Mucosa of descending colon (tissue), 3 donors: ENCODE data around the gene SLC15A1. TPM values are rescaled to one million over a fixed set of nuclear protein-coding genes. Genes with fewer than 3 reads are reported as not detected.
A peak's percentile ranks its signal among the peaks of the same experiment; 100 is the strongest.

Experiments used
- ATAC-seq: fragments of 200-7000 bp; cut with Tn5 transposase; one replicate; pipeline ENCODE4 v1.9.1; 2020; ENCODE audit warnings: mild to moderate bottlenecking, moderate library complexity
- DNase-seq, 3 donors: peaks; one replicate each; pipeline ENCODE4 v3.0.0-alpha.2; 2020
- H3K36me3 ChIP-seq: fragments of 200-600 bp; one replicate; pipeline ENCODE4 v1.8.0; 2021; ENCODE audit warnings: low read depth, mild to moderate bottlenecking
- H3K4me1 ChIP-seq: fragments of 200-600 bp; one replicate; pipeline ENCODE4 v1.8.0; 2021; ENCODE audit warnings: low read depth, mild to moderate bottlenecking
- H3K4me3 ChIP-seq: fragments of 200-600 bp; one replicate; pipeline ENCODE4 v1.8.0; 2021; ENCODE audit warnings: mild to moderate bottlenecking
- H3K9me3 ChIP-seq: fragments of 200-600 bp; one replicate; pipeline ENCODE4 v1.8.0; 2021; ENCODE audit warnings: mild to moderate bottlenecking
- CTCF ChIP-seq: fragments of 200-600 bp; IDR thresholded peaks from one replicate; pipeline ENCODE4 v1.8.0; 2022; ENCODE audit warnings: antibody characterized with exemption, mild to moderate bottlenecking
- intact Hi-C, 2 donors: fragments of 100-400 bp; cut with DNase I in 1 of 2; cut with micrococcal nuclease in 1 of 2; formaldehyde crosslinking; loops; one replicate each; pipeline versions ENCODE4 v1.11.0 to v1.11.1; 2022; cut with DNase I, micrococcal nuclease
- total RNA-seq, 3 donors: library from RNA; stranded (reverse); fragmentation: NEBNext Ultra II Directional in 2 of 3; extraction: Animal tissue kit (Norgen Biotek cat#: 25700) in 2 of 3; gene quantifications; one replicate each; pipeline versions ENCODE4 v1.2.1 to v1.2.4, GENCODE V29; 2021 to 2023
- donor health status: DM: no; HTN: no; CAD: no; lungs with moderate emphysema.
- donor health status: DM: no; HTN: no; CAD: no.
- donor health status: DM: no; HTN: yes; CAD: no.

Gene SLC15A1
- total RNA-seq, 3 donors from 2014 or later, result 27.2 to 45.1 (median 37.9) TPM

GRCh38 chr13:98769736-98770135, 17.3 kb upstream of the SLC15A1 start:
- H3K4me3 ChIP-seq, result no peak overlapping the region
- H3K4me1 ChIP-seq, result peaks cover 13% of the 10 kb centered on the region
- ATAC-seq (no peak), DNase-seq (no peak)
- intact Hi-C loops, result no loop called here
- no peaks in the 10 kb centered on the region for H3K36me3 ChIP-seq
- TF ChIP-seq CTCF, result no peak
- peaks cover 4% of the 10 kb centered on the region for H3K9me3 ChIP-seq

GRCh38 chr13:98768522-98768921, 16.1 kb upstream of the SLC15A1 start:
- no peak for ATAC-seq
- Histone ChIP-seq H3K36me3 (no peaks in the 10 kb centered on the region), H3K4me3 (no peak overlapping the region), H3K4me1 (peaks cover 13% of the 10 kb centered on the region), H3K9me3 (peaks cover 4% of the 10 kb centered on the region)
- no peak for TF ChIP-seq CTCF
- intact Hi-C loops, result no loop called here
- DNase-seq, result no peak

- Histone ChIP-seq H3K4me1 (peaks cover 13% of the 10 kb centered on the region), H3K4me3 (no peak overlapping the region), H3K9me3 (peaks cover 4% of the 10 kb centered on the region), H3K36me3 (no peaks in the 10 kb centered on the region)
- intact Hi-C loops, result no loop called here
- no peak for TF ChIP-seq CTCF
- peak; percentile 36 for ATAC-seq
- DNase-seq, result no peak
Observed at GRCh38 chr13:98766697-98767096, 14.2 kb upstream of the SLC15A1 start.

GRCh38 chr13:98765996-98766519, 13.6 kb upstream of the SLC15A1 start:
- peak; percentile 22 for ATAC-seq
- TF ChIP-seq CTCF, result no peak
- Histone ChIP-seq H3K4me1 (peaks cover 13% of the 10 kb centered on the region), H3K36me3 (no peaks in the 10 kb centered on the region), H3K9me3 (peaks cover 4% of the 10 kb centered on the region), H3K4me3 (no peak overlapping the region)
- DNase-seq, result no peak
- intact Hi-C loops, result no loop called here

GRCh38 chr13:98761986-98762616, 9.6 kb upstream of the SLC15A1 start:
- no peak for TF ChIP-seq CTCF
- Histone ChIP-seq H3K4me1 (peaks cover 13% of the 10 kb centered on the region), H3K36me3 (no peaks in the 10 kb centered on the region), H3K4me3 (no peak overlapping the region), H3K9me3 (no peaks in the 10 kb centered on the region)
- ATAC-seq, result peak; percentile 50
- no peak for DNase-seq
- intact Hi-C loops, result no loop called here
